ENCODE measurements around the gene SRD5A3. TPM values are rescaled to one million over a fixed set of nuclear protein-coding genes. Genes with fewer than 3 reads are reported as not detected.

SRD5A3 gene
- total RNA-seq, 1 donor from 2014 or later = 6.8 TPM

DNA sequence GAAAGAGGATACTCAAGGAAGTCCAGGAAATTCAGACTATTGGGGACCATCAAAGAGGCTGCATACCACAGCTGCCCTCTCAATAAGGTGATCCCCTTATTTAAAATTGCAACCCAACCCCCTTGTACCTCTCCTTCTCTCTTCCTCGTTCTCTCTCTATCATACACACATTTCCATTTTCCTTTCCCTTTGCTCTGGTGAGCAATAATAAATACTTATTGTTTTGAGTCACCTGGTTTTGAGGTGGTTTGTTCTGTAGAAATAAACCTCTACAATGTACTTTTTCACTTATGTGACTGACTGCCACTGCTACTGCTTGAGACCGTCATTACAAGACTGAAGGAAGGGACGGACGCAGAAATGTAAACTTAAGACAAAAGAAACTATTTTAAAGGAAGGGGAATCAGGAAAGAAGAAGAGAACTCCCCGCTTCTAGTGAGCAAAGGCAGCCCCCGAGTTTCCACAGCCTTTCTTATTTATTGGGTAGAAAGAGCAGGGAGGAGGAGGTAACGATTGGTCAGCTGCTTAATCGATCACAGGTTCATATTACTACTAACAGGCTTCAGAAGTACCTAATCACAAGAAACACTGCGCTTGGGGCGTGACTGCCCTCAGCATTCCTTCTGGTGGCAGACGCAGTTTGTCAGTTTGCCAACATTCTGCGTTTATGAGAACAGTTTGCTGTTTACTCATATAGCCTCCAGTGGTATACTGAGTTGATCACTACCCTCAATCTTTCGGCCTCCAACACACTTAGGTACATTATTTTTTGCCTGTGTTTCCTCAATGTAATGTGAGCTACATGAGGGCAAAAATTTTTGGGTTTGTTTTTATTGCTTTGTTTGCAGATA, 32.8 kb downstream of the SRD5A3 start:
- H3K36me3 ChIP-seq = no peaks in the 10 kb centered on the region
- H3K9me3 ChIP-seq (replicated peaks) = no peaks in the 10 kb centered on the region
- no peak overlapping the region for H3K4me3 ChIP-seq
- TF ChIP-seq, protein P1, sequence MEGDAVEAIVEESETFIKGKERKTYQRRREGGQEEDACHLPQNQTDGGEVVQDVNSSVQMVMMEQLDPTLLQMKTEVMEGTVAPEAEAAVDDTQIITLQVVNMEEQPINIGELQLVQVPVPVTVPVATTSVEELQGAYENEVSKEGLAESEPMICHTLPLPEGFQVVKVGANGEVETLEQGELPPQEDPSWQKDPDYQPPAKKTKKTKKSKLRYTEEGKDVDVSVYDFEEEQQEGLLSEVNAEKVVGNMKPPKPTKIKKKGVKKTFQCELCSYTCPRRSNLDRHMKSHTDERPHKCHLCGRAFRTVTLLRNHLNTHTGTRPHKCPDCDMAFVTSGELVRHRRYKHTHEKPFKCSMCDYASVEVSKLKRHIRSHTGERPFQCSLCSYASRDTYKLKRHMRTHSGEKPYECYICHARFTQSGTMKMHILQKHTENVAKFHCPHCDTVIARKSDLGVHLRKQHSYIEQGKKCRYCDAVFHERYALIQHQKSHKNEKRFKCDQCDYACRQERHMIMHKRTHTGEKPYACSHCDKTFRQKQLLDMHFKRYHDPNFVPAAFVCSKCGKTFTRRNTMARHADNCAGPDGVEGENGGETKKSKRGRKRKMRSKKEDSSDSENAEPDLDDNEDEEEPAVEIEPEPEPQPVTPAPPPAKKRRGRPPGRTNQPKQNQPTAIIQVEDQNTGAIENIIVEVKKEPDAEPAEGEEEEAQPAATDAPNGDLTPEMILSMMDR (IDR thresholded peaks at IDR 0.05; ENCODE audit: borderline replicate concordance) = no peak
- no peaks in the 10 kb centered on the region for H3K4me1 ChIP-seq
- no peak overlapping the region for H3K27ac ChIP-seq (replicated peaks)
- H3K27me3 ChIP-seq (ENCODE audit: low read depth) = no peaks in the 10 kb centered on the region
- intact Hi-C loops (cut with micrococcal nuclease) = no loop called here
- no peak for DNase-seq

DNA sequence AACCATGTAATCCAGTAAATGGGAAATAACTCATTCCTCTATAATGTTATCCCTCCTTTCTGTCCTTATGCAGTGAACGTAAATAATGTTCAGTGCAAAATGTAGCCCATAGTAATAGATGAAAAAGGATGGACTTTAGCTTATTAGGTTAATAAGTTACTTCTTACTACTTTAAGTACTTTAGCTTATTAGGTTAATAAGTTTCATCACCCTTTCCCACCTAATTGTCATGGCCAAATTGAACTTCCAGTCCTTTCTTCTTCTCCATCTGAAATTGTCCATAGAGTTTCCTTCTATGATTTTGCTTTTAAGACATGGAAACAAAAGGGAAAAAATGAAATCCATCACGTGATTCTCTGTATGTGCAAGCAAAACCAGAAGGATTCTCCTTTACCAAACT, 34.5 kb downstream of the SRD5A3 start:
- intact Hi-C loops (cut with micrococcal nuclease) = no loop called here
- DNase-seq = no peak
- Histone ChIP-seq H3K4me1 (no peaks in the 10 kb centered on the region), H3K4me3 (no peak overlapping the region), H3K36me3 (no peaks in the 10 kb centered on the region), H3K27me3 (ENCODE audit: low read depth) (no peaks in the 10 kb centered on the region), H3K9me3 (replicated peaks) (no peaks in the 10 kb centered on the region), H3K27ac (replicated peaks) (no peak overlapping the region)
- TF ChIP-seq, protein P1 (IDR thresholded peaks at IDR 0.05; ENCODE audit: borderline replicate concordance) = no peak

DNA sequence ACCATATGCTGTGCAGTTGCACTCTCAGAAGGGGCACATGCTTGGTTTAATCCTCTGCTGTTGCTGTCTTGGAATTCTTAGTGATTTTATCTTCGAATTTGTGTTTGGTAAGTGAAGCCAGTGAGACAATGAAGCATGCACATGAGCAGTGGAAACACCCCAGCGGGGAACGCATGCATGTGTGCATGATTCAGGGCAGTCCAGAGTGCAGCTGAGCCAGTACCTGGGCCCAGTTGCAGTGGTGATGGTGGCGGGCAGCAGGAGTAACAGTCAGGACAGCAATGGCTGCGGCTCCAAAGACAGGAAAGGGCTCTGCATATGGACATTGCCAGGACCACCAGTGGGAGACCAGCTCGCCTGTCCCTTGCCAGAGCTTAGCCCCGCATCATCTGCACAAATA, 35.5 kb downstream of the SRD5A3 start:
- DNase-seq = no peak
- Histone ChIP-seq H3K27ac (replicated peaks) (no peak overlapping the region), H3K4me1 (no peaks in the 10 kb centered on the region), H3K27me3 (ENCODE audit: low read depth) (no peaks in the 10 kb centered on the region), H3K9me3 (replicated peaks) (no peaks in the 10 kb centered on the region), H3K4me3 (no peak overlapping the region), H3K36me3 (no peaks in the 10 kb centered on the region)
- intact Hi-C loops (cut with micrococcal nuclease) = no loop called here
- TF ChIP-seq, protein P1 (IDR thresholded peaks at IDR 0.05; ENCODE audit: borderline replicate concordance) = no peak

DNA sequence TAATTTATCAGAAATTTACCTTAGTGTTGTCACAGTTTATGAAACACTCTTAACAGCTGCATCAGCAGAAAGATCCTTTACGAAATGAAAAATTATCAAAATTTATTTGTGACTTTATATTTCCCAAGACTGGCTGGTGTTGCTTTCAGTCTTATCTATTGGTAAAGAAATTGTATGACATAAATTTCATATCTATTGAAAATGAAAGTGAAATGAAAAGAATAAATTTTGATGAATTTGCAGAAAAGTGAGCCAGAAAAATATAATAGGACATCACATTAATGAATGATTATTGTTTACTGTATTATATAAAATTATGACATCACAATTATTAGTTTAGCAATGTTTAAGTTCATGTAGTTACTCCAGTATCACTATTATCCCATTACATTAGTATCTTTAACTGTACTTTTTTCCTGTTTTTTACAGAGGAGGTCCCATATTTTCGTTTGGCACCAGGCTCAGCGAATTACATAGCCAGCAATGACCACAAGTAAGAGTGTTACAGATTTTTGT, 36.5 kb downstream of the SRD5A3 start:
- TF ChIP-seq, protein P1 (IDR thresholded peaks at IDR 0.05; ENCODE audit: borderline replicate concordance) = no peak
- intact Hi-C loops (cut with micrococcal nuclease) = no loop called here
- H3K4me3 ChIP-seq = no peak overlapping the region
- H3K27me3 ChIP-seq (ENCODE audit: low read depth) = no peaks in the 10 kb centered on the region
- no peaks in the 10 kb centered on the region for H3K9me3 ChIP-seq (replicated peaks)
- H3K27ac ChIP-seq (replicated peaks) = no peak overlapping the region
- H3K36me3 ChIP-seq = no peaks in the 10 kb centered on the region
- DNase-seq = no peak
- no peaks in the 10 kb centered on the region for H3K4me1 ChIP-seq

DNA sequence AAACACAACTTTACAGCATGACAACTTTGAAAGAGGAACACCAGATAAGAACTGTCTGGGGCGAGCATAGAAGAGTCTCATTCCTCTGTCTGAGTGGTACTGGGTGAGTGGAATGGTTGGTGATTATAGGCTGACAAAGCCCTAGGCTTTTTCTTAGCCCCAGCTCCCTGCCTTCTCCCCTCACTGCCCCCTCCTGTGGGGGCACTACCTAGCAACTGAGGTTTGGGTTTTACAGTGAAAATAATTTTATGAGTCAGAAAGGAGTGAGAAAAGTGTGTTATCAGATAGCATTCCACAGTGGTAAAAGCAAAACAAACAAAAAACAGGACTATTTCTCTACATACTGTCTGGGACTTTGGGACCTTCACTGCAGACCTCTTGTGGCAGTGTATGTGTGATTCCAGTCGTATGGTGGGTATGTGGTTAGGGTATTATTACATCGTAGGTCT, 39.2 kb downstream of the SRD5A3 start:
- Histone ChIP-seq H3K27ac (replicated peaks) (no peak overlapping the region), H3K4me1 (no peaks in the 10 kb centered on the region), H3K9me3 (replicated peaks) (no peaks in the 10 kb centered on the region), H3K36me3 (no peaks in the 10 kb centered on the region), H3K27me3 (ENCODE audit: low read depth) (no peaks in the 10 kb centered on the region), H3K4me3 (no peak overlapping the region)
- intact Hi-C loops (cut with micrococcal nuclease) = no loop called here
- no peak for DNase-seq
- TF ChIP-seq, protein P1 (IDR thresholded peaks at IDR 0.05; ENCODE audit: borderline replicate concordance) = no peak

Measured in left ventricle myocardium inferior (tissue), 1 donor.